Measurements from ENCODE around the gene GYG1. TPM values are rescaled to one million over a fixed set of nuclear protein-coding genes. Genes with fewer than 3 reads are reported as not detected.

GYG1 gene
- total and polyA plus RNA-seq, 2 of the 8 experiments (the other 6 are each of a cell fraction or from before 2014, with no cell fraction given), result 19.4 to 34.2 TPM

DNA sequence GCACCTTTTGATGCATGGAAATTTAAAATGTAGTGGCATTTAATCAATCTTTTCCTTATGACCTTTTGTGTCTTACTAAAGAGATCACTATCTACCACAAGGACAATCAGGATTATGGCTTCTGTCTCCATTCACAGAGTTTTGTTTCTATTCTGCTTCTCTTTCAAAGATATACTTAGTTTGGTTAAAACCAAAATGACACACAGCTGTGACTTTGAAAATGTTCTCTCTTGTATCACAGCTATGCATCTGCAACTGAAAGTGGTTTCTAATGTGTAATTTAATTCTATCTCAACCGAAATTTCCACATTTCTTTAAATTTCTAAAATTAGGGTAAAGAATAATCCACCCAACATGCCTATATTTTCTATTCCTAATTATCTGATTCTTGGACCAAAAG, 67.3 kb downstream of the GYG1 start:
- Histone ChIP-seq H2AFZ (ENCODE audit: low read length) (no peak overlapping the region), H3K9me3 (ENCODE audit: insufficient read depth in 2 of 2, low read depth in 1 of 2, low read length in 1 of 2) (no peaks in the 10 kb centered on the region), H3K4me2 (ENCODE audit: insufficient read depth in 1 of 2, low read depth in 2 of 2, low read length in 2 of 2) (no peak overlapping the region), H4K91ac (replicated peaks; ENCODE audit: insufficient read length, low read length) (no peak overlapping the region), H3K23me2 (ENCODE audit: low read depth, low read length) (no peaks in the 10 kb centered on the region), H3K4me3 (ENCODE audit: extremely low read depth in 1 of 4, insufficient read depth in 2 of 4, low read depth in 3 of 4, low read length in 4 of 4) (no peak overlapping the region), H3K79me2 (ENCODE audit: control insufficient read depth in 1 of 2, insufficient read depth in 2 of 2, low read length in 2 of 2) (no peaks in the 10 kb centered on the region), H2BK5ac (ENCODE audit: low read depth, low read length) (no peak overlapping the region), H3K18ac (ENCODE audit: extremely low read depth, low read length) (no peak overlapping the region), H3K27me3 (replicated peaks in 1 of 4; ENCODE audit: control insufficient read depth in 3 of 4, extremely low read depth in 1 of 4, insufficient read depth in 3 of 4, low read length in 3 of 4) (no peaks in the 10 kb centered on the region), H4K5ac (ENCODE audit: insufficient read length, low read depth, low read length) (no peak overlapping the region), H4K20me1 (replicated peaks in 1 of 2; ENCODE audit: control insufficient read depth in 1 of 2, insufficient read depth in 2 of 2, low read length in 2 of 2) (no peaks in the 10 kb centered on the region), H3K14ac (ENCODE audit: insufficient read length) (no peak overlapping the region), H2BK15ac (ENCODE audit: low read length) (no peak overlapping the region), H2BK12ac (ENCODE audit: low read depth, low read length) (no peak overlapping the region), H3K4me1 (replicated peaks in 1 of 4; ENCODE audit: control insufficient read depth in 3 of 4, insufficient read depth in 4 of 4, low read length in 3 of 4) (no peaks in the 10 kb centered on the region), H2BK20ac (ENCODE audit: low read length) (no peak overlapping the region), H3K9ac (replicated peaks in 1 of 4; ENCODE audit: extremely low read depth in 1 of 4, low read depth in 3 of 4, low read length in 3 of 4) (no peak overlapping the region), H3K56ac (replicated peaks; ENCODE audit: insufficient read length, low read depth, low read length) (no peak overlapping the region), H3K27ac (ENCODE audit: low read depth, low read length) (no peak overlapping the region), H3K4ac (replicated peaks; ENCODE audit: insufficient read length, low read depth, low read length) (no peak overlapping the region), H2BK120ac (replicated peaks; ENCODE audit: low read depth, low read length) (no peak overlapping the region), H3K23ac (ENCODE audit: insufficient read length) (no peak overlapping the region), H4K8ac (ENCODE audit: extremely low read depth, insufficient read depth, low read length) (no peak overlapping the region), H3K79me1 (ENCODE audit: low read depth, low read length) (no peaks in the 10 kb centered on the region), H3K36me3 (ENCODE audit: control insufficient read depth in 2 of 4, insufficient read depth in 4 of 4, low read length in 3 of 4) (peaks cover 0 to 75% (median 27%) of the 10 kb centered on the region in 4 experiments; a peak in 5 of 8 replicates), H2AK5ac (ENCODE audit: low read depth, low read length) (no peak overlapping the region)
- ChIA-PET POLR2A (ENCODE audit: partially characterized antibody) (no interaction called here), CTCF (ENCODE audit: partially characterized antibody) (interaction anchor here (0.7 kb wide), 1 partner anchor 216 kb away, joined by 3 read pairs; no protein-coding TSS in a partner anchor)
- FAIRE-seq (no peak), DNase-seq (ENCODE audit: low read depth in 1 of 2, low spot score in 2 of 2) (no peak)
- TF ChIP-seq EP300 (IDR thresholded peaks at IDR 0.05; ENCODE audit: borderline replicate concordance in 1 of 2, low read depth in 2 of 2, low read length in 2 of 2) (no peak), YY1 (IDR thresholded peaks at IDR 0.05; ENCODE audit: low read depth, low read length) (no peak), NRF1 (IDR thresholded peaks at IDR 0.05; ENCODE audit: low read depth, low read length) (no peak), TAF1 (IDR thresholded peaks at IDR 0.05; ENCODE audit: low read depth, low read length) (no peak), CHD1 (IDR thresholded peaks at IDR 0.05; ENCODE audit: low read depth, low read length) (no peak), CTBP2 (IDR thresholded peaks at IDR 0.05; ENCODE audit: borderline replicate concordance, insufficient read depth, insufficient read length, low read length) (no peak), SIRT6 (IDR thresholded peaks at IDR 0.05; ENCODE audit: low read length) (no peak)
- TF ChIP-seq, protein P1, sequence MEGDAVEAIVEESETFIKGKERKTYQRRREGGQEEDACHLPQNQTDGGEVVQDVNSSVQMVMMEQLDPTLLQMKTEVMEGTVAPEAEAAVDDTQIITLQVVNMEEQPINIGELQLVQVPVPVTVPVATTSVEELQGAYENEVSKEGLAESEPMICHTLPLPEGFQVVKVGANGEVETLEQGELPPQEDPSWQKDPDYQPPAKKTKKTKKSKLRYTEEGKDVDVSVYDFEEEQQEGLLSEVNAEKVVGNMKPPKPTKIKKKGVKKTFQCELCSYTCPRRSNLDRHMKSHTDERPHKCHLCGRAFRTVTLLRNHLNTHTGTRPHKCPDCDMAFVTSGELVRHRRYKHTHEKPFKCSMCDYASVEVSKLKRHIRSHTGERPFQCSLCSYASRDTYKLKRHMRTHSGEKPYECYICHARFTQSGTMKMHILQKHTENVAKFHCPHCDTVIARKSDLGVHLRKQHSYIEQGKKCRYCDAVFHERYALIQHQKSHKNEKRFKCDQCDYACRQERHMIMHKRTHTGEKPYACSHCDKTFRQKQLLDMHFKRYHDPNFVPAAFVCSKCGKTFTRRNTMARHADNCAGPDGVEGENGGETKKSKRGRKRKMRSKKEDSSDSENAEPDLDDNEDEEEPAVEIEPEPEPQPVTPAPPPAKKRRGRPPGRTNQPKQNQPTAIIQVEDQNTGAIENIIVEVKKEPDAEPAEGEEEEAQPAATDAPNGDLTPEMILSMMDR (IDR thresholded peaks at IDR 0.05; ENCODE audit: control extremely low read depth in 1 of 3, insufficient read depth in 1 of 3, low read depth in 1 of 3, low read length in 3 of 3), result no peak
- 80% methylated on average over 1 of the region's 1 CpG; no CpG with 5 or more reads in 1 of the 2 experiments for WGBS, 2 experiments (ENCODE audit: extremely low coverage in 1 of 2, insufficient coverage in 1 of 2, insufficient read length in 1 of 2, insufficient replicate concordance in 2 of 2, low coverage in 1 of 2, low lambda C conversion rate in 2 of 2, missing lambda C conversion rate in 1 of 2)
